GM03348 (cell line): ENCODE data around the gene STX10.

Source experiments
- DNase-seq: peaks from one replicate; pipeline ENCODE4 v3.0.0; 2012; ENCODE audit warnings: low spot score

Gene STX10

DNA sequence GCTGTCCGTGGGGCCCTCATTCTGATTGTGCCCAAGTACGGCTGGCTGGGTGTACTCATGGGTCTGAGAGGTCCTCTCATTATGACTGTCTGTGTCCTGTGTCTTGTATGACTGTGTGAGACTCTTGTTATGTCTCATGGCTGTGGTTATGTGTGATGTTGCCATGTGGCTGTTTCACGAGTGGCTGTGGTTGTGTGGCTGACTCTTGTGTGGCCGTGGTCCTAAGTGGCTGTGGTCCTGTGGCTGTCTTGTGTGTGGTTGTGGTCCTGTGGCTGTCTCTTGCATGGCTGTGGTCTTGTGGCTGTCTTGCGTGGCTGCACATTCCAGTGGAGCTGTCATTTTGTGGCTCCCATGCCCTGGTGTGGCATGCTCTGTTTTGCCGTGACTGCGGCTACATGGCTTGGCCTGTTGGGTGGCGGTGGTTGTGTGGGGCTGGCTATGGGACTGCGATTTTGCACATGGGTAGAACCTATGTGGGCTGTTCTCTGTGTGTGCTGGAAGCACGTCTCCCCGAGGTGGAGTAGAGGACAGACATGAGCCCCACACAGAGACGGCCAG, 50.1 kb downstream of the STX10 start:
- DNase-seq = no peak

DNA sequence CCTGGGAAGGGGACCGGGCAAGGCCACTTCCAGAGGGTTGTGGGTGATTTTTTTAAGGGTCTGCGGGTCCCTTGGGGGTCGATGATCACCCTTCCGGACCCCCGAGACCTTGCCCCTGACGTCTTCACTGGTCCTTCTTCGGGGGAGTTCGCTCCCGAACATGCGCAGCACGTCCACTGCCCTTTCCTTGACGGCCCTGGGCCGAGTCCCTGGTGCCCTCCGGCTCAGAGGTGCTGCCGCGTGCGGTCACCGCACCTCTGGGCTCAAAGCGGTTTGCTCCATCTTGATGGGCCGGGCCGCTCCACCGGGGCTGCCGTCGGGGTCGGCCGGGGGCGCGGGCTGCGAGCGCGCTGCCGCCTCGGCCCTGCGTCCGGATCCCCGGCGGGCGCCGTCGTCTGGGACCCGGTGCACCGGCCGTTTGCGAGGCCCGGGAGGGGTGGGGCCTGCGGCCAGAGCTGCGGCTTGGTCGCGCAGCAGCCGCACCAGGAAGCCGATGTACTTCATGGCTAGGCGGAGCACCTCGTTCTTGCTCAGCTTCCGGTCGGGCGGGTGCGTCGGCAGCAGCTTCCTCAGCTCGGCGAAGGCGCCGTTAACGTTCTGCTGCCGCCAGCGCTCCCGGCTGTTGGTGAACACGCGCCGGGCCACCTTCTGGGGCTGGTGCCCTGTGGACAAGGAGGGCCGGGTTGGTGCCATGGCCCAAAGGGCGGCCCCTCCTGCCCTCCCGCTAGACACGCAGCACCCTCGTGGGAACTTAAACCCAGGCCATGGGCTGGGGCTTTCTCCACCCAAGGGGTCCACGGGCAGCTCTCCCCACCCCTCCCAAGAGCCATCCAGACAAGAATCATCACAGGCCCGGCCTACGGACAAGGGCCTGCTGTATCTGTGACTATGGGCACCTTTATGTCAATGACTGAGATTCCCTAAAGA, 50.8 kb downstream of the STX10 start:
- DNase-seq = no peak

- DNase-seq = peak; percentile 64
Measured at GRCh38 chr19:13098277-13099072, 51.7 kb downstream of the STX10 start.

GRCh38 chr19:13097463-13098258, 52.5 kb downstream of the STX10 start:
- DNase-seq = no peak

DNA sequence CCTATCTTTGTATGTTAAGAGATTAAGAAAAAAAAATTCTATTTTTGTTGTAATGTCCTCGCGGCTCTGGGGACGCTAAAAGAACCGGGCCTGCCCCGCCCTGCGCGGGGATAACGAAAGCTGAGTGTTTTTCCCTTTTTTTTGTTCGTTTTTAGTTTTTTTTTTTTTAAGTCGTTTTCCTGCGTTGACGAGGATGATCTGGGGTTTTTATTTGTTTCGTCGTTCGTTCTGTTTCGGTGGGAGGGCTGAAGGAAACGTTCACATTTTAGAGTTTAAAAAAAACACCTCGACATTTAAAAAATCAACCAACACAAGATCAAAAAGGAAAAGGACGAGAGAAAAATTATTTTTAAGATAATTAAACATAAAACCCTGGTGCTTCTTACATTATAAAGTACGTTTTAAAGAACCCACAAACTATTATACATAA, 53.1 kb downstream of the STX10 start:
- DNase-seq = no peak

GRCh38 chr19:13095934-13096927, 53.9 kb downstream of the STX10 start:
- DNase-seq = no peak

- DNase-seq = no peak
Measured at GRCh38 chr19:13095393-13095784, 54.8 kb downstream of the STX10 start.

DNA sequence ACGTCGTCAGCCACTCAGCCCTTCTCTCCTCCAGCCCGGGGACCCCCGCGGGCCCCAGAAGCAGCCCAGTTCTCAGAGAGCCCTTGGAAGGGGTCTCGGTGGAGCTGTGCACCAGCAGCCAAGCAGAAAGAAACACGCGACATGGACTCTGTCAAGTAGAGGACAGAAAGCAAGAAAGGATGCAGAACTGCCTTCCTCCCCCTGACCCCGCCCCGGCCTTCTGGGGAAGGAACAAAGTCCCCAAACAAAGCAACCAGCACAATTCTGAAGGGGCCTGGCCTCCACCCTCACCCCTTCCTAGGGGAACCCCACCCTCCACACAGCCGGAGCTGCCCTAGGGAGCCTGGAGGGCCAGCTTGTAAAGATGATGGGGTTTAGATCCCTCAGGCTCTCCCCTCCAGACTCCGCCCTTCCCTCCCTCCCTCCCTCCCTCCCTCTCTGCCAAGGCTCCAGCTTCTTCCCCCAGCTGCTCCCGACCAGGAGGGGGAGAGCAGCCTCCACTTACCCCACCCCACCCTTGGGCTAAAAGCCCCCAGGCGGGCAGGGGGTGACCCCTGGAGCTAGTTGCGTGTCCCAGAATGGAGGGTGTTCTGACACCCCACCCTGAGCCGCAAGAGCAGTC, 55.3 kb downstream of the STX10 start:
- DNase-seq = no peak

GRCh38 chr19:13094106-13094504, 56.1 kb downstream of the STX10 start:
- no peak for DNase-seq
